NCI-H2227 (cell line): ENCODE data around the gene SLITRK2.

Source experiments
- DNase-seq: peaks from one replicate; lab custom pipeline; 2025; ENCODE audit not compliant: unreplicated experiment; lab: John Stamatoyannopoulos, UW

SLITRK2 gene

DNA sequence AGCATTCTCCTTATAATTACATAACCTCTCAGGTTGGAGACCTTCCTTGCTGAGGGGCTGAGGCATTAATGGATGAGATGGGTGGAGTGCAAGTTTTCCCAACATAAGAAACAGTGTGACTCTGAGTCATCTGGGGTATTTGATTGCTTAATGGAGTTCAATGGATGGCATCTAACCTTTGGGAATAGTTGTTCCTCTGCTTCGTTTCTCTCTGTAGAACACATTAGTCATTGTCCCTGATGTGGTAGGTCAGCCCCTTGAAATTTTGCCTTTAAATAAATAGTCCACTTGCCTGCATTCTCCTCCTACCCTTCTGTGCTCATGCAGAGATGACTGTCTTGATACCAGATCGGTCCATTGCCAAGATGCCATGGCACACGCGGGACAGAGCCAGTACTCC lies 38.6 kb downstream of the SLITRK2 start:
- no peak for DNase-seq

DNA sequence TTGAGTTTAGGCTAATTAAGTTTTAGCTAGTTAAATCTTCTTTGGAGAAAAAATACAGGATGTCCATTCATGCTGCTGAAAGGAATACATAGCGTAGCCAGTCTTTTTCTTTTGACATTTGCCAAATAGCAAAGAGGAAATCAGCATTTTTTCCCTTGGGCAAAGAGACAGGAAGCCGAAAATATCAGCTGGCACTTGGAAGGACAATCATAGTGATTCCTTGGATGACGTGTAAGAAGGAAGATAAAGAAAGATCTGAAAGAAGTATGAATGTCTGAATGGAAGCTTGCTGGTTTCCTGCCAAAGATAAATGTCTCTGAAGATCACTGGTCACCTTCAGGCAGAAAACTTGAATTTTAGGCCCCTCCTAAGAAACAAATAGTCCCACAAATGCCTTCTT lies 44.2 kb downstream of the SLITRK2 start:
- DNase-seq = no peak

DNA sequence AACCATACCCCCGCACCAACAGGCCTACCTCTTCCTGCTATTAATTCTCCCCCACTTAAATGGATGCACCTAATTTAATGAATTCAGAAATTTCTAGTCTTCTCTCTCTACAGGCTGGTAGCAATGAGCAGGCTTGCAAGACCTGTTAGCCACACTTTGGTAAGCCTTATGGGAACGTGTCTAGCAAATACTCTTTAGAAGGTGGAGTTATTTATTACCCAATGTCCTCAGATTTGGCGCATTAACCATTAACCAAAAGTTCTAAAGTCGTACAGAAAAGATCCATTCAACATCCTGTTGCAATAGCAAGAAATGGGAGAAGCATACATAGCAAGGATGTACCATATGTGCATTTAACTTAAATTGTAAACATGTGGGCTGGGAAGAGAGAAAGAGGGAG lies 47.5 kb downstream of the SLITRK2 start:
- no peak for DNase-seq
